ENCODE measurements around the gene PDE10A.
A peak's percentile ranks its signal among the peaks of the same experiment; 100 is the strongest.
"Not testable (repeated sequence)": the region's sequence is repeated elsewhere in the genome, so short reads cannot be mapped to it uniquely, and the experiment has no call there.

PDE10A gene

DNA sequence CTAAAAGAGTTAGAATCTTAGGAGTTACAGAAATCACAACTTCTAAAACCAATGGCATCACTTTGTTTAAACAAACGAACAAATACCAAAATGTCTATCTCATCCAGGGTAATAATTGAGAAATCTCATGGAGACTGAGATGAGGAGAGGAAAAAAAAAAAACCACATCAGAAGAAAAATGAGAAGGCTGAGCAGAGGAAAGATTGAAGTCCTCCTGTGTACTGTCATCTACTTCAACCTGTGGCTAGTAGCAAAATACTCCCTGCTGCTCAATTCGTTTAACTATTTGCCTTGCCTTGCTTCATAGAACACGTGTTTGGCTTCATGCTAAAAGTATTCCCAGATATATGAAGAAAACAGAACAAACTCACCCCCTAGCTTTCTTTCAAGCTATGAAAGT is 143.7 kb downstream of the PDE10A start:
- no peak for DNase-seq

DNA sequence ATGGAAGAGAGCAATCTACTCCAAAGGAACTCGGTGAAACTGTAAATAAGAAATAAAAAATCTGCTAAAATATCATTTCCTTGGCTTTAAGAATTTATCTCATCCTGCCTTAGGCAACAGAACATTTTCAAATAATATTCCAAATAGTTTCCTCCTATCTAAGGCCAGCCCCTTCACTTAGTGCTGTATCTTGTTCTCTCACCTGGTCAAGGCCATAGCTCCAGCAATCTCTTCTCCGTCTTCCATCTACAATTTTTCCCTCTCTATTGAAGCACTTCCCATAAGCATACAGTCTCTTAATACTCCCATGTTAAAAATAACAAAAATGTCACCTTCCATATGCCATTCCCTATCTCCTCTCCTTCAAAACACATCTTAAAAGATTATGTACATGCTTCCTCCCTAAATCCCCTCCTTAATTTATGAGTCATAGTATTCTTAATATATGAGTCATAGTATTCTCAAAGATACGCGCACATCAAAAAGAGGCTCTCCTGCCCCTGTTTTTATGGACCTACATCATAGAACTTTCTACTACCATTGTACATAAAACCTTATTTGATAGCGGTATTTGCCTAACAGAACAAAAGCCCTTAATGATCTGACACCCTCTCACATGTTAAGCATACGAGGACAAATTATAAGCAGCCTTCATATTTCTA is 146.9 kb downstream of the PDE10A start:
- no peak for DNase-seq

GRCh38 chr6:165514621-165515020 is 148.4 kb downstream of the PDE10A start:
- no peak for DNase-seq

DNA sequence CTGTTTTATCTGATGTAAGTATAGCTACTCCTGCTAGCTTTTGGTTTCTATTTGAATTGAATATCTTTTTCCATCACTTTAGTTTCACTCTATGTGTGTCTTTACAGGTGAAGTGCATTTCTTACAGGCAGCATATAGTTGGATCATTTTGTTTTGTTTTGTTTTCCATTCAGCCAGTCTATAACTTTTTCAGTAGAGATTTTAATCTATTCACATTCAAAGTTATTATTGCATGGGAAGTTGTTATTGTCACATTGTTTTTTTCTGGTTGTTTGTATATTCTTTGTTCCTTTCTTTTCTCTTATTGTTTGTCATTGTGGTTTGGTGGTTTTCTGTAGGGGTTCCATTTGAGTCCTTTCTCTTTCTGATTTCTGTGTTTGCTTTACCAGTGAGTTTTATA is 151.2 kb downstream of the PDE10A start:
- peak; percentile 16 for DNase-seq

- DNase-seq = no peak
Measured at GRCh38 chr6:165508321-165508869, 154.6 kb downstream of the PDE10A start.

- DNase-seq = no peak
Measured at GRCh38 chr6:165506657-165507056, 156.4 kb downstream of the PDE10A start.

DNA sequence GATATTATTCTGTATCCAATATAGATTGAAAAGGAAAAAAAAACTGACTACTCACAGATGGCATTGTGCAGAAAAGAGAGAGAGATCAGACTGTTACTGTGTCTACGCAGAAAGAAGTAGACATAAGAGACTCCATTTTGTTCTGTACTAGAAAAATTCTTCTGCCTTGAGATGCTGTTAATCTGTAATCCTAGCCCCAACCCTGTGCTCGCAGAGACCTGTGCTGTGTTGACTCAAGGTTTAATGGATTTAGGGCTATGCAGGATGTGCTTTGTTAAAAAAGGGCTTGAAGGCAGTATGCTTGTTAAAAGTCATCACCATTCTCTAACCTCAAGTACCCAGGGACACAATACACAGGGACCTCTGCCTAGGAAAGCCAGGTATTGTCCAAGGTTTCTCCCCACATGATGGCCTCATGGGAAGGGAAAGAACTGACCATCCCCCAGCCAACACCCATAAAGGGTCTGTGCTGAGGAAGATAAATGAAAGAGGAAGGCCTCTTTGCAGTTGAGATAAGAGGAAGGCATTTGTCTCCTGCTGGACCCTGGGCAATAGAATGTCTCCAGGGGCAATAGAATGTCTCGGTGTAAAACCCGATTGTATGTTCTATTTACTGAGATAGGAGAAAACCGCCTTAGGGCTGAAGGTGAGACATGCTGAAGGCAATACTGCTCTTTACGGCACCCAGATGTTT is 162.7 kb downstream of the PDE10A start:
- DNase-seq = not testable (repeated sequence)

DNA sequence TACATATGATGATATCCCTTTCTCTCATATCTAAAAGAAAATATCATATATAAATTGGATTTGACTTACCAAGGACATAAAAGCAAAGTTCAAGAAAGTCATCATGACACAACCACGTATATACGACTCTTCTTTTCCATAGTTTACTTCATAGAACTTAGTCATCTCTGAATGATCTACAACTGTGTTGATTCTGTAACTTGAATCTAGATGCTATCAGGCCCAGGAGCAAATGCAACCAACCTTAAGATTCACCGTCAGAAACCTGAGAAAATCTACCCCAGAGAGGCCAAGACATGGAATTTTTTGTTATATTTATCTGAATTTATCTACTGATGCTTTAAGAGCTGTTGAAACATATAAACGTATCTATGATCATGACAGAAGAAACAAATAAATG is 165.6 kb downstream of the PDE10A start:
- DNase-seq = no peak

GRCh38 chr6:165488624-165489295 is 174.3 kb downstream of the PDE10A start:
- DNase-seq = no peak

GRCh38 chr6:165487950-165488349 is 175.1 kb downstream of the PDE10A start:
- no peak for DNase-seq

DNA sequence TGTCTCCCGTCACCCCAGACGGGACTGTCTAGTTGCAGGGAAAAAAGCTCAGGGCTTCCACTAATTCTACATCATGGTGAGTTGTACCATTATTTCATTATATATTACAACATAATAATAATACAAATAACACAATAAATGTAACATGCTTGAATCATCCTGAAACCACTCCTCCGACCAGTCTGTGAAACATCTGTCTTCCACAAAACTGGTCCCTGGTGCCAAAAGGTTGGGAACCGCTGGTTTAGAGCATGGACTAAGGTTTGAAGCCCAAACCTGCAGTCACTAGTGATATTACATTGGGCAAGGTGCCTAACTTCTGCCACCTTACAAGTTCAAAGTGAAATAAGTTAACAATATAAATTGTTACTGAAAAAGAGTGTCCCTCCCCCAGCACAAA is 175.7 kb downstream of the PDE10A start:
- DNase-seq = no peak

DNA sequence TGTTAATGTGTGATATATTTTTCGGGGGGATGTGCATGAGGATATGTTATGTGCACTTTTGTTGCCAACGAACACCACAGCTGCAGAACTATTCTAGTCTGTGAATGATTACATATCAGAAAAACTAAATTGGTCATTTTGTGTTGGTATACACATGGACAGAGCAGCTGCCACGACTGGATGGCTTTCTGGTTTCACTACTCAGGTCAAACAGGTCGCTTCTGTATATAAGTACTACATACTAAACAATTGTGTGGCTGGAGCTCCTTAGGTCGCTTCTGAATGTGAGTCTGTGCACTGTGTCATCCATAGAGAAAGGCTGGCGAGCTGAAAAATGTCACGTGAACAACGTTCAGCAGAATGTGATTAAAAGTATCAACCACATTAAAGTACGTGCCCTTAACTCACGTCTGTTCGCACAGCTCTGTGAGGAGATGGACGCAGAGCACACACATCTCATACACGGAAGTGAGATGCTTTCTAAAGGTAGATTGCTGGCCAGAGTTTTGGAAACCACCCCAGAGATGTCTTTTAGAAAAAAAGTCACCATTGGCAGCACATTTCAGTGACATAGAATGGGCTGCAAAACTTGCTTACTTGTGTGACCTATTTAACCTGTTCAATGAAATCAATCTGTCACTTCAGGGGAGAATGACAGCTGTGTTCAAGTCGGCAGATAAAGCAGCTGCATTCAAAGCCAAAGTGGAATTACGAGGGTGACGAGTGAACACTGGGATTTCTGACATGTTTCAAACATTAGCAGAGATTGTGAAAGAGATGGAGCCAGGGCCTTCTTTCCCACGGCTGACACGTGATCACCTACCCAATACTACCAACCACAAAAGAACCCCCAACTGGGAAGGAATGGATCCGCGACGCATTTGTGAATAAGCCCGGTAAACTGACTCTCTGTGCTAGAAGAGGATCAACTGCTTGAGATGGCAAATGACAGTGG is 176.6 kb downstream of the PDE10A start:
- no peak for DNase-seq

- no peak for DNase-seq
Measured at GRCh38 chr6:165484178-165484889, 178.7 kb downstream of the PDE10A start.

- DNase-seq = no peak
Measured at GRCh38 chr6:165481921-165482320, 181.1 kb downstream of the PDE10A start.

- no peak for DNase-seq
Measured at GRCh38 chr6:165480916-165481315, 182.1 kb downstream of the PDE10A start.

GRCh38 chr6:165478581-165478980 is 184.5 kb downstream of the PDE10A start:
- DNase-seq = no peak

GRCh38 chr6:165469483-165469882 is 193.6 kb downstream of the PDE10A start:
- no peak for DNase-seq

DNA sequence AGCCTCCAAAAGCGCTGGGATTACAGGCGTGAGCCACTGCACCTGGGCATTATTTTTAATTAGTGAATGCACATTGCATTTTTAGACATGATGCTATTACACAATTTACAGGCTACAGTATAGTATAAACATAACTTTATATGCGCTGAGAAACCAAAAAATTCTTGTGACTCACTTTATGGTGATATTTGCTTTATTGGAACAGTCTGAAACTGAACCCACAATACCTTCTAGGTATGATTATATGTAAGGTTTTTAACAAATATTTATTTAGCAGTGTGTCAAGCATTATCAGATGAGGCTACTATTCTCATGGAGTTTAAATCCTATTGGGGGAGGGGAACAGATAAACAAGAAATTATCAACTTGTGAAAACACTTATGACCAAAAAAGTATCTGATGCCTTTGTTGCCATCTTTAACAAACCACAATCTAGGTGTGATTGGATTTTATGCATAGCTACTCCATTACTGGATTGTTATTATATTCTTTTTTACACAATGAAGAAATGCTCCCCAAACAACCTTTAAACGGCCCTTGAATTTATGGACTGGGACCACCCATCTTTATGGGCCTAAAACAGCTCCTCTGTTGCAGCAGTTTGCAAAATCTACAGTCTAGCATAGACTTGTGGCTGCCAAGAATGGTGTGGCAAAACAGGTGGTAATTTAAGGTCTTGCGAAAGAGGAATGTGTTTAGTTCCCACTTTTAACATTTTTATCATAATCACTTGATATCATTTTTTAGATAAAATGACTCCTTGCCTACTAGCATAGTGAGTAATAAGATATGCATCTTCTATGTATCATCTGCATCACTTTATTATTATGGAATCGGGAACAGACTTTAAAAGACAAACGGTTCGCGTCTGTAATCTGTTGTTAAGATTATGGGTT is 194.5 kb downstream of the PDE10A start:
- no peak for DNase-seq

GRCh38 chr6:165463499-165463898 is 199.5 kb downstream of the PDE10A start:
- DNase-seq = not testable (repeated sequence)

DNA sequence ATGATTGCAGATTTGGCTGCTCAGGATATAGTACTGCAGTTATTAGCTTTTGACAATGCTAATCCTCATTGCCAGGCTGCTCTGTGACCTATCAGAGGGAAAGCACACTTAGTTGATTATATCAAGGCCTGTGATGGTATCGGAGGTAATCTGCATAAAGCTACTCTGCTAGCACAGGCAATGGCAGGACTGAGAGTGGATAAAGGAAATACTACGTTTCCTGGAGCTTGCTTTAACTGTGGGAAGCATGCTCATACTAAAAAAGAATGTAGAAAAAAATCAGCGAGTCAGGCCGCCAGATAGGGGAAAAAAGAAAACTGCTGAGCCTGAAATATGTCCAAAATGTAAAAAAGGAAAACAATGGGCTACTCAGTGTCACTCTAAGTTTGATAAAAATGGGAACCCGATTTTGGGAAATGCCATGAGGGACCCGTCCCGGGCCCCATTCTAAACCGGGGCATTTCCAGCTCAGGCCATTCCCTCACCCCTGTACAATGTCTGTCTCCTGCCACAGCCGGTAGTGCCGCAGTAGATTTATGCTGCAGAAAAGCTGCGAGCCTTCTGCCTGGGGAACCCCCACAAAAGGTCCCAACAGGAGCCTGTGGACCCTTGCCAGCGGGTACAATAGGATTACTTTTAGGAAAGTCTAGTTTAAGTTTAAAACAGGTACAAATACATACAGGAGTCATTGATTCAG is 203.3 kb downstream of the PDE10A start:
- not testable (repeated sequence) for DNase-seq
